Fibroblast of mammary gland (primary cell): ENCODE data around the gene DAB2.

Experiments used
- DNase-seq: peaks from one replicate; pipeline ENCODE4 v3.0.0-alpha.2; 2010; ENCODE audit warnings: low read depth
- H3K4me3 ChIP-seq: 2 replicates; pipeline ENCODE4 v1.5.1; 2011; ENCODE audit warnings: low read depth, mild to moderate bottlenecking, low read length, moderate library complexity; ENCODE audit not compliant: control insufficient read depth
- CTCF ChIP-seq: conservative IDR thresholded peaks from 2 replicates; pipeline ENCODE4 v1.5.1; 2011; ENCODE audit warnings: low read depth, low read length, inconsistent platforms; ENCODE audit not compliant: control insufficient read depth, insufficient read depth

DAB2 gene

GRCh38 chr5:39356263-39356662, 68.5 kb downstream of the DAB2 start:
- no peak overlapping the region for H3K4me3 ChIP-seq
- no peak for DNase-seq
- no peak for TF ChIP-seq CTCF

- no peak for TF ChIP-seq CTCF
- DNase-seq = peak; percentile 40
Measured at GRCh38 chr5:39355324-39355723, 69.5 kb downstream of the DAB2 start.

GRCh38 chr5:39353717-39354399, 70.9 kb downstream of the DAB2 start:
- H3K4me3 ChIP-seq = no peak overlapping the region
- TF ChIP-seq CTCF = no peak
- no peak for DNase-seq

More at GRCh38 chr5:39355324-39355723, 69.5 kb downstream of the DAB2 start:
- no peak overlapping the region for H3K4me3 ChIP-seq

- TF ChIP-seq CTCF = no peak
- no peak overlapping the region for H3K4me3 ChIP-seq
- DNase-seq = no peak
Measured at GRCh38 chr5:39352951-39353350, 71.8 kb downstream of the DAB2 start.

GRCh38 chr5:39352170-39352569, 72.6 kb downstream of the DAB2 start:
- no peak for TF ChIP-seq CTCF
- H3K4me3 ChIP-seq = no peak overlapping the region
- no peak for DNase-seq

GRCh38 chr5:39349484-39349883, 75.3 kb downstream of the DAB2 start:
- DNase-seq = no peak
- no peak for TF ChIP-seq CTCF
- no peak overlapping the region for H3K4me3 ChIP-seq

GRCh38 chr5:39342460-39342859, 82.3 kb downstream of the DAB2 start:
- no peak overlapping the region for H3K4me3 ChIP-seq
- TF ChIP-seq CTCF = no peak
- no peak for DNase-seq
